Thyroid gland (tissue), 4 donors: Measurements from ENCODE around the gene CACHD1.

Experiments used
- CTCF ChIP-seq, 6 experiments: fragments of 200-600 bp in 3 of 6; fragments of 450-650 bp in 3 of 6; sonication (generic) in 3 of 6; IDR thresholded peaks; one replicate each; pipeline ENCODE4 v1.5.1; 2016 to 2019; ENCODE audit warnings: antibody characterized with exemption in 6 of 6, mild to moderate bottlenecking in 2 of 6, inconsistent platforms in 1 of 6, moderate library complexity in 1 of 6
- POLR2A ChIP-seq, 2 donors: fragments of 450-650 bp; IDR thresholded peaks; one replicate each; pipeline ENCODE4 v1.6.1; 2017; ENCODE audit warnings: antibody characterized with exemption in 2 of 2, mild to moderate bottlenecking in 2 of 2, moderate library complexity in 1 of 2

- TF ChIP-seq CTCF (IDR thresholded peaks at IDR 0.05) (no peak), POLR2A (IDR thresholded peaks at IDR 0.05) (no peak)
Measured at GRCh38 chr1:64696879-64697278, 226.9 kb downstream of the CACHD1 start.
